DMS53 treated with DMSO at 0.1 percent for 48 hours (cell line): ENCODE measurements around the gene RPTOR.

ENCODE experiments used
- DNase-seq: peaks from one replicate; lab custom pipeline; 2025; ENCODE audit not compliant: unreplicated experiment; lab: John Stamatoyannopoulos, UW

Gene RPTOR

GRCh38 chr17:80894726-80895125 lies 350.1 kb downstream of the RPTOR start:
- no peak for DNase-seq

- DNase-seq, result no peak
These were observed 350.7 kb downstream of the RPTOR start for GRCh38 chr17:80895366-80895765.

- DNase-seq, result no peak
These were observed 354.1 kb downstream of the RPTOR start for GRCh38 chr17:80898716-80899115.

GRCh38 chr17:80899402-80900268 lies 355.0 kb downstream of the RPTOR start:
- peak; percentile 7 for DNase-seq

GRCh38 chr17:80901319-80901718 lies 356.7 kb downstream of the RPTOR start:
- DNase-seq, result no peak

DNA sequence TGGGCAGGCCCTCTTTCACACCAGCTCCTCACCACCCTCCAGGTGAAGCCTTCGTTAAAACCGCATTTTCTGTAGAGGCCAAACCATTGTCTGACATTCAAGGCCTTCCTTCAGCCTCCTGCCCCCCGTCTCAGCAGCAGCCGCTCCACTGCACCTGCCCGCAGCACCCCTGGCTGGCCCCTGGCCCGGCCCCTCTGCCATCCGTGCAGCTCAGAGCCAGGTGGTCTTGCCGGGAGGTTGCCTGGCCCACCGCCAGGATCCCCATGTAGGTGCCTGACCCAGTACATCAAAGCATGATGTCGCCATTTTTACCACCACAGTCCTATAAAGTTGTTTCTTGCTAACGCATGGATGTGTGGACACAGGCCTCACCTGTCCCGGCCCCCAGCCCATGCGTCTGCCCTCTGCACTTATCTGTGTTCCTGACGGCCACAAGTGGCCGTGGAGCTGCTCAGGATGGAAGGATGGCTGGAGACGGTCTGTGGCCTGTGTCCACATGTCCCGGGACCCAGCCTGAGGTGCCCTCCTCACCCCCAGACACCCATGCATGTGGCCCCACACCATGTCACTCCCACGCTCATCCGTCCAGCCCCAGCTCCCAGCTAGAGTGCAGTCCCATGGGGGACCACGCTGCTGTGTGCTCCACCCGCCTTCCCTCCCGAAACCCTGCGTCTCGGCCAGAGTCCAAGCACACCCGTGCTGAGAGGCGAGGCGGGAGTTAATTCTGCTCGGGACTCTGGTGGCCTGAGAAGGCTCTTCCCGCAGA lies 357.7 kb downstream of the RPTOR start:
- DNase-seq, result no peak

GRCh38 chr17:80902963-80903611 lies 358.4 kb downstream of the RPTOR start:
- DNase-seq, result no peak

DNA sequence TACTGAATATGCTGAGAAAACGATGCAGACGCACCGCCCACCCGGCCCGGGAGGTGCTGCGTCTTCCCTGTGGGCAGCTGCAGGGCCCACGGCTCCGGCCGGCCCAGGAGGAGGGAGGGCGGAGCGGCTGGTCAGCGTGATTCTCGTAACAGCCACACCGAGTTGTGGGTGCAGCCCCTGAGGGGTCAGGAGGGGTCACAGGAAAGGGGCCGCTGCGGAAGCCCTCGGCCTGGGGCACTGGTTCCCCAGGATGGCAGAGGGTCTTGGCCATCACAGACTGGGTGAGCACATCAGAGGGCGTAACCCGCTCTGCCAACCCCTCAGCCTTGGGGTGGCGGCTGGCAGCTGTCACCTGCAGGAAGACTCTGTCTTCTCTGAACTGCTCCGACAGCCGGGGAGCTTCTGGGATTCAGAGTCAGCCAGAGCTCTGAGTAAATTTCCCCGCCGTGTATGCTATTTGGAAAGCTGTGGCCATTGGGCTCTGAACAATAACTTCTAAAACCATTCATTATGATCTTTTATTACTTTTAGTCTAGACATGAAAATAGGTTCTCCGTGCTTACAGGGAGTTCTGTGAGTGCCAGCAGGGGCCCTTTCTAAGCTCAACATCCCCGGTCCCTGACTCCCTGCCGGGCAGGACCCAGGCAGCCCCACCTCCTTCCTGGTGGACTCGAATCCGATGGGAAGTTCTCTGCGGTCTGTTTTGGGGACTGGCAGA lies 359.6 kb downstream of the RPTOR start:
- DNase-seq, result no peak

DNA sequence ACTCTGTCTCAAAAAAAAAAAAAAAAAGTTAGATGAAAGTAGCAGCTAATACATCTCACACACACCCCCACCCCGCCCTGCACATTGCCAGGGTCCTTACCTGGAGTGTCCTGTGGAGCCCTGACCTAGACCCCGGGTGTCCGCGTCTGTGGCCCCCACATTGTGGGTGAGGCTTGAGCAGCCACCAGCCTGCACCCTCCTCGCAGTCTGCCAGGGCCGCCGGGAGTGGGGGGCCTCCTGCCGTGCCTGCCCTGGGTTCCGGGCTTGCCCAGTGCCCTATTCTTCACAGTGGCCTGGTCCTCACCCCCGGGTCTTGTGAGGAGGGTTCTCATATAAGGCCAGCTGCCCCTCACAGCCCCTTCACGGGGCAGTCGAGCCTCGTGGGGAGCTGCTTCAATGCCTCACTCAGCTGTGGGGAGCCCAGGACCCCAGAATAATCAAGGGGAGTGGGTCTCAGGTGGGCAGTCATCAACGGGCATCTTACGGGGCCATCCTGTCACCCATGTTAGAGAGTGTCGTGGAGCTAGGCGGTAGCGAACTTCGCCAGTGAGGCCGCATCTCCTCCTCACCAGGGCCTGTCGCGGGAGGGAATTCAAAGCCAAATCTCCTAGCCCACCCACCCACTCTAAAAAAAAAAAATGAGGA lies 361.1 kb downstream of the RPTOR start:
- DNase-seq, result no peak

- no peak for DNase-seq
These were observed 362.0 kb downstream of the RPTOR start for GRCh38 chr17:80906364-80907259.

- DNase-seq, result no peak
These were observed 362.6 kb downstream of the RPTOR start for GRCh38 chr17:80907281-80907680.

DNA sequence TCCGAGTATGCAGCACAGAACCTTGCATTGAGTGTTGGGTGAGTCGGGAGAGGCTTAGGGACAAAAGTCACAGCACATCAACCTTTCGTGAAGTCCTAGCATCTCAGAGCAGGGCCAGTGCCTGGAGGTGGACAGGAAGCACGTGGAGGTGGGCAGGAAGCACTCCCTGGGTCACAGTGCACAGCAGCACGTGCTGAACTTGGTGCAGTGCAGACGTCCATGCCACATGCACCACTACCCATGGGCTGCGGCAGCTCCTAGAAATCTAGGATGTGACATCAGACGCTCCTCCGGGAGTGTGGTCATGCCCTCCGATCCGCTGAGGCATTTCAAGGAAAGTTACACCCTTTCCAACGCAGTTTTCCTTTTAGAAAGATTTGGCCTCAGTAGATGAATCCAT lies 363.6 kb downstream of the RPTOR start:
- no peak for DNase-seq

GRCh38 chr17:80908776-80909175 lies 364.1 kb downstream of the RPTOR start:
- no peak for DNase-seq

DNA sequence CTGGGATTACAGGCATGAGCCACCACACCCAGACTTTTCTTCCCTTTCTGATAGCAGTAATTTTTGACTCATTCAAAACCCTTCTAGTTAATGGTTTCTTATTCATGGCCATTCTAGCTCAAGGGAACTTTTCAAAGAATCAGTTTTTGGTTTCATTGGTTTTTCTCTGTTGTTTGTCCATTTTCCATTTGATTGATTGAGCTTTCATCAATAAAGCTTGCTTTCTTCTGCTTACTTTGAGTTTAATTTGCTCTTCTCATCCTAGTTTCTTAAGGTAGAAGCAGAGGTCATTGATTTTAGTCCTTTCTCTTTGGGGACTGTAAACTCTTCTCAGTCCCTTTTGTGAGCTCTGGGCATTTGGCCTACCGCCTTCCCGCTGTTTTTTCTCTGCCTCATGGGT lies 365.0 kb downstream of the RPTOR start:
- no peak for DNase-seq

DNA sequence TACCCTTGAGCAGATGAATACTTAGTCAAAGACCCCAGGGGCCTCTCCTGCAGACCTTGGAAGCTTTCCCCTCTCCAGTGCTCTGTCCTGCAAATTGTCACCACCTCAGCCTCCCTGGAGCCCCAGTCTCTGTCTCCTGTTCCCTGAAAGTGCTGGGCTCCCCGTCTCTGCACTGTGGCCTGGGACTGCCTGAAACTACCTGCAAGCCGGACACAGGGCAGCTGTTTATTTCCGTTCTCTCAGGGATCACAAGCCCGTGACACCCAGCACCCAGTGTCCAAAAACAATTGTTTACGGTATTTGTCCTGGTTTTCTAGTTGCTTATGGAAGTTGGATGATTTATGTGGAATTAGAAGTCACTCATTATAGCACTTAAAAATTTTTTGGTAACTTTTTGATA lies 365.4 kb downstream of the RPTOR start:
- DNase-seq, result no peak

DNA sequence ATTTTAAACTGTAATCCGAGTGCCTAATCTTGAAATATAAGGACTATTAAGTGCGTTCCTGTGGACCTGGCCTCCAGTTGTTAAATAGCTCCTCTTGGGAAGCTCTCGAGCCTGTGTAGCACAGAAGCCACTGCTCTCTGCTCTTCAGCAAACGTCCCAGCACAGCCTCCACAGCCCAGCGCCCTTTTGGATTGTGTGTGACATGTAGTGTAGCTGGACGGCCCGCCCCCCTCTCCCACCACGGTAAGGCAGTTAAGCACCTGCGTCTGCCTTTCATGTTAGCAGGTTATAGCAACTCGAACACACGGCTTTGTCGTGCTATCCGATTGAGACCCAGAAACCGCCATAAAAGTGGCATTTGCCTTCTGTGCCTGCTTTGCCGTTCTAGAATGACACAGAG lies 367.8 kb downstream of the RPTOR start:
- no peak for DNase-seq

DNA sequence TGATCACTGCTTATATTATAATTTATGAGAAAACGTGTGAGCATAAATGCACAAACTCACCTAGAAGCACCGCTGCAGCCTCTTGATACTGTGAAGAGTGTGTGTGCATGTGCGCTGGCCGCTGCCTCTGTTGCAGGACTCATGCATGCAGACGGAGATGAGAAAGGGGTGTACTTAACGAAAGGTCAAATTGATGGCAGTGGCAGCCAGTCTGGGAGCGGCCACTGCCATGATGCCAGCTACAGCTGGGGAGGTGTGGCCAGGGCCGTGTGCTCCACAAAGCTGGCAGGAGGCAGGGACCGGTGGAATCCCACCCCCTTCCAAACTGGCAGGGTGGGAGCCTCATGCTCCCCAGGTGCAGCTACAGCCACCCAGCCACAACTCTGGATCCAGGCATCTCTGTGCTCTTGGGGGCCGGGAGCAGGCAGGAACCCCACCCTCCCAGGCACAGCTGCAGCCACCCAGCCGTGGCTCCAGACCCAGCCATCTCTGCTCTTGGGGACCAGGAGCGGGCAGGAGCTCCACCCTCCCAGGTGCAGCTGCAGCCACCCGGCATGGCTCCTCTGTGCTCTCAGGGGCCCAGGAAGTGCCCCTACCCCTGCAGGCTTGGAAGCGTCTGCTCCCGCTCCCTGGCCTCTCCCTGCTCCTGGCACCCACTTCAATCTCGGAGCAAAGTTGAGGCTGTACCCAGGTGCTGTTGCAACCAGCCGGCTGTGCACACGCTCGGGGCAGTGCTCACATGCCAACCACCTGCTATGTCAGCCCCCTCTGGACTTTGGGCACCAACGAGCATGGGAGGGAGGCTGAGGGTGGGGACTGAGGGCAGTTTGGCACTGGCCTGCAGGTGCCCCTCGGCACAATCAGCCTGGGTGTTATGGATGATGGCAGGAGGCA lies 369.5 kb downstream of the RPTOR start:
- no peak for DNase-seq

- DNase-seq, result no peak
These were observed 371.6 kb downstream of the RPTOR start for GRCh38 chr17:80916246-80916645.
